ENCODE results near the gene PLGRKT.
"Not testable (repeated sequence)": the region's sequence is repeated elsewhere in the genome, so short reads cannot be mapped to it uniquely, and the experiment has no call there.

Gene PLGRKT

GRCh38 chr9:5375091-5375490 is 62.6 kb downstream of the PLGRKT start:
- no peak for FAIRE-seq

DNA sequence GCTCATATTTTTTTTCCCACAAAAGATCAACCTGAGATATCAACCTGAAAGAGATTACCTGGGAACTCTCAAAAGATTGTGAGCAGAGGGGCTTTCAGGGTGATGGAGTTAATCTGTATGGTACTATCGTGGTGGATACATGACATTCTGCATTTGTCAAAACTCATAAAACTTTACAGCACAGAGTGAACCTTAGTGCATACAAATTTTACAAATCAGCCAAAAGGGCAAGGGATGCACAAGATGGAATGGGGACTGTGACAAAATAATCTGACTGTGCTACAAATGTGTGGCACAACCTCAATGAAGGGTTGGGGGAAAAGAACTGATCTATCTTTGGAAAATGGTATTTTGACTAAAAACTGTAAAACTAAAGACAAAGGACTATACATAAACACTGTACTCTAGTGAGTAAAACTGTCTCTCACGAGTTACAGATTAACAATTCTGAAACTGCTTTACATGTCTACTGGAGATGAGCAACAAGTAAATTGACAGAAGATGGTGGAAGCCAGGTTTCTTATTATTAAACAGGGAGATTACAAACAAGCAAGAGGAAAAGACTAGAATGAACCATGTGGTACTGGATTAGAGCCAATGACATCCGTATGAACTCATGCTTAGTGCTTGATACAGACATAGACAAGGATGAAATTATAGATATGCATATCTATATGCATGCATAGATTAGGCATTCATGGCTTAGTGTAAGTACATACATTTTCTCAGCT is 73.3 kb downstream of the PLGRKT start:
- no peak for FAIRE-seq

- FAIRE-seq, result no peak
Measured at GRCh38 chr9:5361326-5362010, 76.3 kb downstream of the PLGRKT start.

DNA sequence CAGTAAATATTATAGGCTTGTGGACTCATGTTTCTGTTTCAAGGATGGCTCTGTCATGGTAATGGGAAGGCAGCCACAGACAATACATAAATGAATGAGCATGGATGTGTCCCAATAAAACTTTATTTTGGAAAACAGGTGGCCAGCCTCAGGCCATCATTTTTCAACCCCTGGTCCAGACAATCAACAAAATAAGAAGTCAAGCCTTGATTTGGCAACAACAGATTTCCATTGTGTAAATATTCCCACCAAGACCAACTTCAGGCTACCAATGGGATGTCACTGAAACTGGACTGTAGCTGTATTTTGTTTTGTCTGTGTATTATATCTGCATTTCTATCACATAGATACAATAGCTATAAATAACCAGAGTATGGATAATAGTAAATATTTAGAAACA is 77.4 kb downstream of the PLGRKT start:
- no peak for FAIRE-seq

GRCh38 chr9:5357431-5358105 is 80.2 kb downstream of the PLGRKT start:
- FAIRE-seq, result no peak

DNA sequence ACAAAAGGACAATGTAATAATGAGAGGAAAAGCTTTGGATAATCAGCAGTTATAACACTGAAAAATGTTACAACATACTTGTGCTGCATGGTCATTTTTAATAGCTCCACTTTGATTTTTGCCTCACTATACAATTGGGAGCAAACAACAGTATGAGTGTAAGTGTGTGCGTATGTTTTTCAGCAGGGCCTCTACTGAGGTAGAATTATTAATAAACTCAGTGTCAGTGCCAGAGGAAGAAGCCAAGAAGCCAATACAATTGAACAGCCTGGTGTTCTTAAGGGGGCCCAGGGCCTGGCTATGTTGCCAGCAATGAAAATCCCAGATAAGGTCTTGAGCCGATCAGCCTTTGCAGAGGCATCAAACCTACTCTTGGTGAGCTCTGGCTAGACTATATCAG is 81.9 kb downstream of the PLGRKT start:
- FAIRE-seq, result no peak

DNA sequence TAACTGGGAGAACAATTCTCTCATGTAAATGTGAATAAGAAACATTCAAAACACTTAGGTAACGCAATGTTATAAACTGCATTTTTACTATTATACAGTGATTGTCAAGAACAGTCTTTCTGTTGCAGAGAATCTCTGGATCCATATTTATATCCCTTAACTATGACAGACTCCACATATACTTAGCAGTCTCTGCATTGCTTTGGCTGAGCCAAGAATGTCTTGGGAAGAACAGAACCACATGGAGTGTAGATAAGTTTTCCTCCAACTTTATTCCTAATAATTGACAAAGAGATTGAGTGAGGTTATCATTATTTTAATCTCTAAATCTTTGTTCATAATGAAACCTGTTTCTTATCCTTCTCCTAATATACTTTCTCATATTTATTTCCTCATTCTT is 82.5 kb downstream of the PLGRKT start:
- FAIRE-seq, result no peak

DNA sequence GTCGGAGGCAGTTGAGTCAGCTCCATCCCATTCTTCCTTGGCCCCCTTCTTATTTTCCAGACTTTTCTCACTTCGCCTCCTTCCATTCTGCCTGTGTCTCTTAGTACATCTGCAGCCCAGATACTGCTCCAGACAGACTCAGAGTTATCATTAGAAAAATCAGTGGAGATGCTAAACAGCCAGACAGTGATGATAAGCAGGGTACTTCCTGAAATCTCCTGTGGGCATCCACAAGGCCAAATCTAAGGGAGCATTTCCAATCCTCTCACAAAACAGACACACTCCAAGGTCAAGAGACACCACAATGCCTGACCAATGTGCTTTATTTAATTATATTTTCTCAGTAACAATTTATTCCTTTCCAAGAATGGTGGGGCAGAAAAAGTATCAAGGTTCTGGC is 83.5 kb downstream of the PLGRKT start:
- no peak for FAIRE-seq

- no peak for FAIRE-seq
Measured at GRCh38 chr9:5352637-5353248, 85.0 kb downstream of the PLGRKT start.

- FAIRE-seq, result not testable (repeated sequence)
Measured at GRCh38 chr9:5338992-5339981, 98.4 kb downstream of the PLGRKT start, which contains the start of gene RLN1. RLN1 (minus strand) TSS chr9:5339876; CDS start chr9:5339746, 130 bp downstream.

DNA sequence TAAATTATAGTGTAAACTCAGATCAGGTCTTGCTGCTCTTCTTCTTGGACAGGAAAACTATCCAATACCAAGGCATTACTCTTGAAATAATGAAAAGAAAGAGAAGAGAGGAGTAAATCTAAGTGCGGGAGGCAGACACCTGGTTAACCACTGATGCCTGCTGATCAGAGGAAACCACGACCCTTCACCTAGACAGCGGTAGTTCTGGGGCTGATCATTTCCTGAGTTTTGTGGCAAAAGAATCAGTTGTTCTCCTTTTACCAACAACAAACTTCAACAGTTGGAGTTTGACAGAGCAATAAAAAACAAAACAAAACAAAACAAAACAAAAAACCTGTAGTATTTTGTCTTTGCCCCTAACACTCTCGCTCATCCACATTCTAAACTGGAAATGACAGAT is 101.0 kb downstream of the PLGRKT start:
- FAIRE-seq, result no peak

DNA sequence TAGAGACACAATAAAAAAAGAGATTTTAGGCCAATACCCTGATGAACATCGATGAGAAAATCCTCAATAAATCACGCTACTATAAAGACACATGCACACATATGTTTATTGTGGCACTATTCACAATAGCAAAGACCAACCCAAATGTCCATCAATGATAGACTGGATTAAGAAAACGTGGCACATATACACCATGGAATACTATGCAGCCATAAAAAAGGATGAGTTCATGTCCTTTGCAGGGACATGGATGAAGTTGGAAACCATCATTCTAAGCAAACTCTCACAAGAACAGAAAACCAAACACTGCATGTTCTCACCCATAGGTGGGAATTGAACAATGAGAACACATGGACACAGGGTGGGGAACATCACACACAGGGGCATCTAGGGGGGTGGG is 106.4 kb downstream of the PLGRKT start:
- not testable (repeated sequence) for FAIRE-seq

DNA sequence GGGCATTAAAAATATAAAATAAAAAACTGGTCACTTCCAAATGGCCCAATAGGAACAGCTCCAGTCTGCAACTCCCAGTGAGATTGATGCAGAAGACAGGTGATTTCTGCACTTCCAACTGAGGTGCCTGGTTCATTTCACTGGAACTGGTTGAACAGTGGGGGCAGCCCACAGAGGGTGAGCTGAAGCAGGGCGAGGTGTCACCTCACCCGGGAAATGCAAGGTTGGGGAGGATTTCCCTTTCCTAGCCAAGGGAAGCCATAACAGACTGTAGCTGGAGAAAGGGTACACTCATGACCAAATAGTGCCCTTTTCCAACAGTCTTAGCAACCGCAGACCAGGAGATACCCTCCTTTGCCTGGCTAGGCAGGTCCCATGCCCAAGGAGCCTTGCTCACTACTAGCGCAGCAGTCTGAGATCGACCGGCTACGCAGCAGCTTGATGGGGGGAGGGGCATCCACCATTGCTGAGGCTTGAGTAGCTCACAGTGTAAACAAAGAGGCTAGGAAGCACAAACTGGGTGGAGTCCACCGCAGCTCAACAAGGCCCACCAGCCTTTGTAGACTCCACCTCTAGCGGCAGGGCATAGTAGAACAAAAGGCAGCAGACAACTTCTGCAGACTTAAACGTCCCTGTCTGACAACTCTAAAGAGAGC is 110.7 kb downstream of the PLGRKT start:
- FAIRE-seq, result no peak

- no peak for FAIRE-seq
Measured at GRCh38 chr9:5326187-5326586, 111.5 kb downstream of the PLGRKT start.

DNA sequence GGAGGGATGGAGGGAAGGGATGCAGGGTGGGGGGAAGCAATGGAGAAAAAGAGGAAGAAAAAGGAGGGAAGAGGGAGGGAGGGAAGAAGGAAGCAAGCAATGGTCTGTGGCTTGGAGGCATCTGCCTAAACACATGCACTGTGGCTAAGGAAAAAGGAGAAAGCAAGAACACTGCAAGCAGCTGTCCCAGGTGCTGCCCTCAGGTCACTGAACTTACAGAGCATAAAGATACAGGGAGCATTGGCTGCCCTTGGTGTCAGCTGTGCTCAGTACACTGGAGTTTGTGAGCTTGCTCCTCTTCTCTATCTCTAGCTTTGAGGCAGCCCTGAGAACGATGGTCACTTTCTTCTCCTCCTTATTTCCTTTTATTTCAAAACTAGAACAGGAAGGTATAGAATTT is 116.1 kb downstream of the PLGRKT start:
- not testable (repeated sequence) for FAIRE-seq

GRCh38 chr9:5321058-5321457 is 116.7 kb downstream of the PLGRKT start:
- no peak for FAIRE-seq

- FAIRE-seq, result not testable (repeated sequence)
Measured at GRCh38 chr9:5316406-5316805, 121.3 kb downstream of the PLGRKT start.

GRCh38 chr9:5315187-5315923 is 122.4 kb downstream of the PLGRKT start:
- no peak for FAIRE-seq

- FAIRE-seq, result no peak
Measured at GRCh38 chr9:5310851-5311250, 126.9 kb downstream of the PLGRKT start.

Measured in TTC549 (cell line).